T-helper 2 cell treated with Interferon-gamma antibody and Interleukin-4, amounts not matched to agents 5 μg/mL and 100 μg/mL, for 36 hours (primary cell): ENCODE measurements around the gene MS4A8.
"Not testable (repeated sequence)": the region's sequence is repeated elsewhere in the genome, so short reads cannot be mapped to it uniquely, and the experiment has no call there.

Experiments
- DNase-seq: peaks from one replicate; pipeline ENCODE4 v3.0.0; 2021; ENCODE audit warnings: low spot score
- H3K27ac Mint-ChIP-seq: one replicate; pipeline ENCODE4 v1.8.0; 2021; ENCODE audit warnings: mild to moderate bottlenecking, mixed read lengths
- H3K27me3 Mint-ChIP-seq: one replicate; pipeline ENCODE4 v1.8.0; 2021; ENCODE audit warnings: low read depth, mixed read lengths
- H3K36me3 Mint-ChIP-seq: one replicate; pipeline ENCODE4 v1.8.0; 2021; ENCODE audit warnings: low read depth, mixed read lengths
- H3K4me1 Mint-ChIP-seq: one replicate; pipeline ENCODE4 v1.8.0; 2021; ENCODE audit warnings: low read depth, mixed read lengths
- H3K4me3 Mint-ChIP-seq: one replicate; pipeline ENCODE4 v1.8.0; 2022; ENCODE audit warnings: mild to moderate bottlenecking, moderate library complexity, mixed read lengths
- H3K9me3 Mint-ChIP-seq: one replicate; pipeline ENCODE4 v1.8.0; 2021; ENCODE audit warnings: mixed read lengths

MS4A8 gene

GRCh38 chr11:60706931-60707330 is 7.5 kb downstream of the MS4A8 start:
- no peak overlapping the region for H3K4me3 Mint-ChIP-seq
- H3K36me3 Mint-ChIP-seq: no peaks in the 10 kb centered on the region
- no peaks in the 10 kb centered on the region for H3K9me3 Mint-ChIP-seq
- H3K4me1 Mint-ChIP-seq: no peaks in the 10 kb centered on the region
- no peak overlapping the region for H3K27ac Mint-ChIP-seq
- DNase-seq: no peak
- peaks cover 2% of the 10 kb centered on the region for H3K27me3 Mint-ChIP-seq

- no peak for DNase-seq
- H3K4me1 Mint-ChIP-seq: no peaks in the 10 kb centered on the region
- no peak overlapping the region for H3K27ac Mint-ChIP-seq
- H3K27me3 Mint-ChIP-seq: peaks cover 2% of the 10 kb centered on the region
- no peaks in the 10 kb centered on the region for H3K9me3 Mint-ChIP-seq
- no peaks in the 10 kb centered on the region for H3K36me3 Mint-ChIP-seq
- no peak overlapping the region for H3K4me3 Mint-ChIP-seq
These were observed 11.1 kb downstream of the MS4A8 start for GRCh38 chr11:60710482-60710881.

- no peaks in the 10 kb centered on the region for H3K4me1 Mint-ChIP-seq
- H3K9me3 Mint-ChIP-seq: no peaks in the 10 kb centered on the region
- DNase-seq: no peak
- no peaks in the 10 kb centered on the region for H3K36me3 Mint-ChIP-seq
- no peak overlapping the region for H3K27ac Mint-ChIP-seq
- H3K4me3 Mint-ChIP-seq: no peak overlapping the region
- H3K27me3 Mint-ChIP-seq: peaks cover 2% of the 10 kb centered on the region
These were observed 11.9 kb downstream of the MS4A8 start for GRCh38 chr11:60711276-60711675.

- H3K4me1 Mint-ChIP-seq, H3K4me3 Mint-ChIP-seq, DNase-seq, H3K27ac Mint-ChIP-seq, H3K27me3 Mint-ChIP-seq, H3K9me3 Mint-ChIP-seq, H3K36me3 Mint-ChIP-seq: not testable (repeated sequence)
These were observed 14.0 kb downstream of the MS4A8 start for GRCh38 chr11:60713423-60713822.

- Mint-ChIP-seq H3K9me3 (no peaks in the 10 kb centered on the region), H3K4me1 (no peaks in the 10 kb centered on the region), H3K36me3 (no peaks in the 10 kb centered on the region), H3K27me3 (peaks cover 2% of the 10 kb centered on the region), H3K27ac (no peak overlapping the region), H3K4me3 (no peak overlapping the region)
- no peak for DNase-seq
These were observed 18.5 kb downstream of the MS4A8 start for GRCh38 chr11:60717956-60718355.

- Mint-ChIP-seq H3K9me3 (no peaks in the 10 kb centered on the region), H3K27ac (no peak overlapping the region), H3K4me3 (no peak overlapping the region), H3K36me3 (no peaks in the 10 kb centered on the region), H3K4me1 (no peaks in the 10 kb centered on the region), H3K27me3 (peaks cover 2% of the 10 kb centered on the region)
- DNase-seq: no peak
These were observed 19.3 kb downstream of the MS4A8 start for GRCh38 chr11:60718524-60719316.

- DNase-seq: no peak
- no peak overlapping the region for H3K4me3 Mint-ChIP-seq
- no peaks in the 10 kb centered on the region for H3K36me3 Mint-ChIP-seq
- no peaks in the 10 kb centered on the region for H3K4me1 Mint-ChIP-seq
- no peaks in the 10 kb centered on the region for H3K9me3 Mint-ChIP-seq
- H3K27me3 Mint-ChIP-seq: peaks cover 2% of the 10 kb centered on the region
- no peak overlapping the region for H3K27ac Mint-ChIP-seq
These were observed 20.0 kb downstream of the MS4A8 start for GRCh38 chr11:60719391-60719790.

GRCh38 chr11:60720460-60720859 is 21.0 kb downstream of the MS4A8 start:
- DNase-seq: no peak
- Mint-ChIP-seq H3K36me3 (no peaks in the 10 kb centered on the region), H3K4me3 (no peak overlapping the region), H3K4me1 (no peaks in the 10 kb centered on the region), H3K27ac (no peak overlapping the region), H3K27me3 (peaks cover 2% of the 10 kb centered on the region), H3K9me3 (no peaks in the 10 kb centered on the region)

- H3K9me3 Mint-ChIP-seq: no peaks in the 10 kb centered on the region
- DNase-seq: no peak
- H3K27ac Mint-ChIP-seq: no peak within 1 kb of the TSS
- no peak within 1 kb of the TSS for H3K4me3 Mint-ChIP-seq
- no peaks in the 10 kb centered on the region for H3K4me1 Mint-ChIP-seq
- H3K36me3 Mint-ChIP-seq: no peaks in the 10 kb centered on the region
- H3K27me3 Mint-ChIP-seq: peaks cover 2% of the 10 kb centered on the region
These were observed 25.0 kb downstream of the MS4A8 start, which contains the start of gene MS4A18 for GRCh38 chr11:60724420-60724819. MS4A18 (plus strand) TSS chr11:60724720.

- DNase-seq: no peak
- H3K4me3 Mint-ChIP-seq: no peak overlapping the region
- H3K27ac Mint-ChIP-seq: no peak overlapping the region
- peaks cover 2% of the 10 kb centered on the region for H3K27me3 Mint-ChIP-seq
- H3K9me3 Mint-ChIP-seq: no peaks in the 10 kb centered on the region
- H3K4me1 Mint-ChIP-seq: no peaks in the 10 kb centered on the region
- no peaks in the 10 kb centered on the region for H3K36me3 Mint-ChIP-seq
These were observed 26.2 kb downstream of the MS4A8 start for GRCh38 chr11:60725592-60725991.

- Mint-ChIP-seq H3K36me3 (no peaks in the 10 kb centered on the region), H3K27ac (no peak overlapping the region), H3K9me3 (no peaks in the 10 kb centered on the region), H3K4me1 (no peaks in the 10 kb centered on the region), H3K4me3 (no peak overlapping the region), H3K27me3 (peaks cover 4% of the 10 kb centered on the region)
- no peak for DNase-seq
These were observed 32.2 kb downstream of the MS4A8 start for GRCh38 chr11:60731586-60731985.

GRCh38 chr11:60734279-60734678 is 34.9 kb downstream of the MS4A8 start:
- no peak for DNase-seq
- Mint-ChIP-seq H3K9me3 (no peaks in the 10 kb centered on the region), H3K27me3 (peaks cover 3% of the 10 kb centered on the region), H3K36me3 (no peaks in the 10 kb centered on the region), H3K27ac (no peak overlapping the region), H3K4me1 (no peaks in the 10 kb centered on the region), H3K4me3 (no peak overlapping the region)

- Mint-ChIP-seq H3K4me3 (no peak overlapping the region), H3K9me3 (no peaks in the 10 kb centered on the region), H3K36me3 (no peaks in the 10 kb centered on the region), H3K27me3 (peaks cover 6% of the 10 kb centered on the region), H3K4me1 (no peaks in the 10 kb centered on the region), H3K27ac (no peak overlapping the region)
- DNase-seq: no peak
These were observed 39.7 kb downstream of the MS4A8 start for GRCh38 chr11:60739114-60739513.

- Mint-ChIP-seq H3K9me3 (no peaks in the 10 kb centered on the region), H3K4me1 (no peaks in the 10 kb centered on the region), H3K36me3 (no peaks in the 10 kb centered on the region), H3K4me3 (no peak overlapping the region), H3K27me3 (peaks cover 6% of the 10 kb centered on the region), H3K27ac (no peak overlapping the region)
- no peak for DNase-seq
These were observed 41.2 kb downstream of the MS4A8 start for GRCh38 chr11:60740573-60740972.

GRCh38 chr11:60741421-60741820 is 42.0 kb downstream of the MS4A8 start:
- Mint-ChIP-seq H3K4me3 (no peak overlapping the region), H3K27me3 (peaks cover 6% of the 10 kb centered on the region), H3K9me3 (no peaks in the 10 kb centered on the region), H3K36me3 (no peaks in the 10 kb centered on the region), H3K27ac (no peak overlapping the region), H3K4me1 (no peaks in the 10 kb centered on the region)
- DNase-seq: no peak
